Esophagus squamous epithelium (tissue), 5 donors: Measurements from ENCODE around the gene ZMYND8. TPM values are rescaled to one million over a fixed set of nuclear protein-coding genes. Genes with fewer than 3 reads are reported as not detected.

ENCODE experiments used
- DNase-seq: peaks from one replicate; lab custom pipeline; 2025; lab: John Stamatoyannopoulos, UW
- H3K27ac ChIP-seq, 4 donors: fragments of 200-600 bp; sonication (generic); one replicate each; pipeline ENCODE4 v1.5.1; 2016 to 2019; ENCODE audit warnings: mild to moderate bottlenecking in 1 of 4
- H3K27me3 ChIP-seq, 4 donors: fragments of 200-600 bp; sonication (generic); 1 replicate in 3 of 4; 2 replicates in 1 of 4; pipeline versions ENCODE4 v1.5.1 to v1.6.0; 2017 to 2021; ENCODE audit warnings: antibody characterized with exemption in 1 of 4
- H3K36me3 ChIP-seq, 3 donors: fragments of 200-600 bp; sonication (generic); one replicate each; pipeline ENCODE4 v1.5.1; 2016 to 2019
- H3K4me1 ChIP-seq, 3 donors: fragments of 200-600 bp; sonication (generic); one replicate each; pipeline ENCODE4 v1.5.1; 2017 to 2019
- H3K4me3 ChIP-seq, 4 donors: fragments of 200-600 bp; sonication (generic); 1 replicate in 3 of 4; 2 replicates in 1 of 4; pipeline ENCODE4 v1.5.1; 2016 to 2019; ENCODE audit warnings: mild to moderate bottlenecking in 2 of 4, moderate library complexity in 1 of 4
- H3K9me3 ChIP-seq, 3 donors: fragments of 200-600 bp; sonication (generic); one replicate each; pipeline ENCODE4 v1.5.1; 2016 to 2019
- POLR2A ChIP-seq, 4 donors: fragments of 450-650 bp; IDR thresholded peaks; one replicate each; pipeline ENCODE4 v1.6.1; 2017; ENCODE audit warnings: antibody characterized with exemption in 4 of 4, mild to moderate bottlenecking in 4 of 4, moderate library complexity in 3 of 4
- WGBS, 2 donors: methylation state at CpG; one replicate each; pipeline ENCODE4 v1.1.5; 2018; 5-methylcytosine and 5-hydroxymethylcytosine counted together
- intact Hi-C: fragments of 100-400 bp; cut with DNase I; formaldehyde crosslinking; loops from one replicate; pipeline ENCODE4 v1.15.0; 2022
- total RNA-seq, 4 donors: library from RNA; depleted of rRNA; stranded (reverse); fragments of >200 nt; gene quantifications; one replicate each; pipeline ENCODE4 v1.1.0, GENCODE V29; 2016
- TF ChIP-seq, protein P1 (sequence below), 6 experiments: fragments of 450-650 bp in 4 of 6; fragments of 200-600 bp in 2 of 6; sonication (generic) in 2 of 6; IDR thresholded peaks; one replicate each; pipeline ENCODE4 v1.5.1; 2016 to 2019; ENCODE audit warnings: antibody characterized with exemption in 6 of 6, mild to moderate bottlenecking in 4 of 6, moderate library complexity in 4 of 6
- donor health status: DM: yes; HTN: yes; CAD: no.

ZMYND8 gene
- total RNA-seq, 4 donors from 2014 or later = 21.5 to 26.3 (median 24.3) TPM

DNA sequence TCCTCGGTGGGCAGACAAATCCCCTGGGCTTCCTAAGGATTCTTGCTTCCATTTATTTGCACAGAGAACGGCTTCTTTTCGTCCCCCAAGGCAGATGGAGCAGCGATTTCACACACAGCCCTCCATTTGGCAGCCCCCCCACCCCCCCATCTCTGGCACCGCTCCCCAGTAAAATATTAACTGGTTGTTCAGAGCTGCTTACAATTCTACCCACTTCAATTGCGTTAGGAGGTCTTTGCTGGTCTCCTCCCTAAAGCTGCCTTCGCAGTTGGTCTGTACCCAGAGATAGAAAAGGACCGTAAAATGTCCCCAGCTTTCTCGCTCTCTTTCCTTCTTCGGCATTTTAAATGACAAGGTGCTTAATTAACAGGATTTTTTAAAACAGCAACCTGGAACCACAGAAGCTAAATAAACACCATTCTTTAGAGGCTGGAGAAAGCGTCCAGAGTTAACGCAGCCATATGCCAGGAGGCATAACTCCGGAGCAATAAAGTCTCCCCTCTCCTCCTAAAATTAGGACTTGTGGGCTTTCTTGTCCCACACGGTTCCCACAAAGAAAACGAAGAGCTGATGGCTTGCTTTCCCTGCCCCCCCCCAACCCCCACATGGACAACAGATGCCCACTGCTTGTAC lies 1.7 kb upstream of the ZMYND8 start:
- H3K4me1 ChIP-seq = peaks cover 78 to 94% (median 86%) of the 10 kb centered on the region in 3 donors
- peak overlapping the region; percentile 97 to 100 (median 100) for H3K27ac ChIP-seq
- H3K36me3 ChIP-seq = no peaks in the 10 kb centered on the region
- no peaks in the 10 kb centered on the region for H3K9me3 ChIP-seq
- H3K27me3 ChIP-seq = no peaks in the 10 kb centered on the region
- intact Hi-C loops = loop anchor here (5.0 kb wide), 1 partner anchor 41 kb away; no protein-coding TSS in a partner anchor
- H3K4me3 ChIP-seq = peak overlapping the region in 3 of 4 donors; percentile 18 to 47 (median 27)
- TF ChIP-seq POLR2A (IDR thresholded peaks at IDR 0.05) = no peak
- TF ChIP-seq, protein P1, sequence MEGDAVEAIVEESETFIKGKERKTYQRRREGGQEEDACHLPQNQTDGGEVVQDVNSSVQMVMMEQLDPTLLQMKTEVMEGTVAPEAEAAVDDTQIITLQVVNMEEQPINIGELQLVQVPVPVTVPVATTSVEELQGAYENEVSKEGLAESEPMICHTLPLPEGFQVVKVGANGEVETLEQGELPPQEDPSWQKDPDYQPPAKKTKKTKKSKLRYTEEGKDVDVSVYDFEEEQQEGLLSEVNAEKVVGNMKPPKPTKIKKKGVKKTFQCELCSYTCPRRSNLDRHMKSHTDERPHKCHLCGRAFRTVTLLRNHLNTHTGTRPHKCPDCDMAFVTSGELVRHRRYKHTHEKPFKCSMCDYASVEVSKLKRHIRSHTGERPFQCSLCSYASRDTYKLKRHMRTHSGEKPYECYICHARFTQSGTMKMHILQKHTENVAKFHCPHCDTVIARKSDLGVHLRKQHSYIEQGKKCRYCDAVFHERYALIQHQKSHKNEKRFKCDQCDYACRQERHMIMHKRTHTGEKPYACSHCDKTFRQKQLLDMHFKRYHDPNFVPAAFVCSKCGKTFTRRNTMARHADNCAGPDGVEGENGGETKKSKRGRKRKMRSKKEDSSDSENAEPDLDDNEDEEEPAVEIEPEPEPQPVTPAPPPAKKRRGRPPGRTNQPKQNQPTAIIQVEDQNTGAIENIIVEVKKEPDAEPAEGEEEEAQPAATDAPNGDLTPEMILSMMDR (IDR thresholded peaks at IDR 0.05) = peak in 1 of 6 experiments; percentile 3
- WGBS, 2 donors = 30 to 40% methylated on average over 13 to 14 of the region's 15 CpGs
- no peak for DNase-seq

DNA sequence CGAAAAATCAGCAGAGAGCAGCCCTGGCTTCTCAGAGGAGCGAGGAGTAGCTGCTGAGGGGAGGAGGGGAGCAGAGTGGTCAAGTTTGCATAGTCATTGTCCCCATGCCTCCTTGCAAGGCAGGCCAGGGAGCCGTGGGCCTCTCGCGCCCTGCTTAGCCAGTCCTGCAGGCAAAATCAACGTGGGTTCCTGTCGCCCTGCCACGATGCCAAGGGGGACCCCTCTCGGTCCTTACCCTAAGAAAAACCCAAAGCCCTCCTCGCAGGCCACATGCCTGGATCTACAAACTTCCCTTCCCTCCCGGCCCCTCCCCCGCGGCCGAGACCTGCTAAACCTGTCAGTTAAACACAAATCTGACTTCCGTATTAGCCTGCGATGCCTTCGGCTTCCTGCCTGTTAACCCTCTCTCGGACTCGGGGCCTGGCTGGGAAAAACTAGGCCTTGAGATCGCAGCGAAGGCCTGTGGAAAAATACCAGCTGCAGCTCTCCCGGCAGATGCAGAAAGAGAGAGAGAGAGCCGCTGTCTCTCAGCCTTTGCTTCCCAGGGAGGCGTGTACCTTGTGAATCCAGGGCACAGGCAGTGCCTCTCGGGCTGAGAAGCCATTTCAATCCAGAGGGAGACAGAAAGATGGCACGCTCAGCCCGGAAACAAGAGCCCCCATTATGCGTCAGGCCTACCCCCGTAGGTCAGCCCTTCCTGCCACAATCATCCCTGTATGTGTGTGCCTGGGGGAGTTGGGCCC lies 968 bp upstream of the ZMYND8 start:
- WGBS, 2 donors = 5 to 11% methylated on average over 5 to 17 of the region's 29 CpGs

DNA sequence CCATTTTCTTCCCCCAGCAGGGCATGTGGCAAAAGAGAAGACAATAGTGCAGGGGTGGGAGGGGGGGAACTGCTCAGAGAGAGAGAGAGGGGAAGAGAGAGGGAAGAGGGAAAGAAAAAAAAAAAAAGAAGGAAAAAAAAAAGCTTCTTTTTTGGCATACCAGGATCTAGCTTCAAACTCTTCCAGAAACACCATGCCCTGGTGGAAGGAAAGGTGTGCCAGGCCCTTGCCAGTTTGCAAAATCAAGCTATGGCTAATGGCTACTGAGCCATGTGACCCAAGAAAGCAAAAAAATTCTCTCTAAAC lies 326 bp downstream of the ZMYND8 start:
- Histone ChIP-seq H3K4me1 (peaks cover 80 to 100% (median 90%) of the 10 kb centered on the region in 3 donors), H3K9me3 (no peaks in the 10 kb centered on the region), H3K36me3 (no peaks in the 10 kb centered on the region), H3K27me3 (no peaks in the 10 kb centered on the region), H3K4me3 (peak overlapping the region in 3 of 4 donors; percentile 26 to 49 (median 27)), H3K27ac (peak overlapping the region; percentile 97 to 100 (median 100))
- intact Hi-C loops = loop anchor here (5.0 kb wide), 1 partner anchor 39 kb away; no protein-coding TSS in a partner anchor
- no peak for TF ChIP-seq POLR2A (IDR thresholded peaks at IDR 0.05)
- TF ChIP-seq, protein P1 (IDR thresholded peaks at IDR 0.05) = no peak
- DNase-seq = no peak

More for the DNA sequence above, 968 bp upstream of the ZMYND8 start:
- H3K9me3 ChIP-seq = no peaks in the 10 kb centered on the region
- intact Hi-C loops = loop anchor here (5.0 kb wide), 1 partner anchor 40 kb away; no protein-coding TSS in a partner anchor
- no peaks in the 10 kb centered on the region for H3K27me3 ChIP-seq
- no peaks in the 10 kb centered on the region for H3K36me3 ChIP-seq
- H3K4me3 ChIP-seq = peak overlapping the region in 3 of 4 donors; percentile 7 to 42 (median 27)
- TF ChIP-seq, protein P1 (IDR thresholded peaks at IDR 0.05) = no peak
- peak in 3 of 4 donors; percentile 4 to 69 (median 61) for TF ChIP-seq POLR2A (IDR thresholded peaks at IDR 0.05)
- peak overlapping the region; percentile 97 to 100 (median 100) for H3K27ac ChIP-seq
- H3K4me1 ChIP-seq = peaks cover 84 to 100% (median 84%) of the 10 kb centered on the region in 3 donors
- peak; percentile 49 for DNase-seq

DNA sequence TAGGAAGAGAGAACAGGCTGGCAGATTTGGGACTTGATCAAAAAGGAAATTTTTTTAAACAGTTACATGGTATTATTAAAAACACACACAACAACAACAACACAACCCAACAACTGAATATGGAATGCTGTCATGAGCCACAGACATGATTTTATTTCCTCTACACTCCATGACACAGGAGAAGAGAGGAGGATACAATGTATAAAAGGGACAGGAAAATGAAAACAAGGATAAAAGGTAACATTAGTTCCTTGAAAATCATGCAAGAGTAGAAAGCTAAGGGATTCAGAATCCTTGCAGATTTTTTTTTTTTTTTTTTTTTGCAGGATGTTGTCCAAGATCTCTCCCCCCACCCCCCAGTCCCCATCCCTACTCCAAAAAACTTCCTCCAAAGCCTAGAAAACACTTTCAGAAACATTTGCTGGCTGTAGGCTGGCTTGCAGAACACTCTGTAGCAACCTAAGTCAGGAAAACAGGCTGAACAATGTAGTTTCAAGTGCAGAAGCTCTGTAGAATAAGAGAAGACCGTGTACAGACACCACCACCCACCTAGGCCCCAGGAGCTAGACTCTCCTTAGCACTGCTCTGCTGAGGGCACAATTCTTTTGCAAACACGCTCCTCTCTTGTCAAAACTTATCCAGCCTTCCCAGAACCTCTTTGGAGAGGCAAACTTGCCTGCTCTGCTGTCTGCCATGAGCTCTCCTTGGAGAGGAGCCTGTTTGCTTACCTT lies 845 bp downstream of the ZMYND8 start:
- no peak for DNase-seq
- WGBS, 2 donors = 6 to 7% methylated on average over 2 of the region's 2 CpGs
- Histone ChIP-seq H3K4me1 (peaks cover 80 to 100% (median 85%) of the 10 kb centered on the region in 3 donors), H3K36me3 (no peaks in the 10 kb centered on the region), H3K9me3 (no peaks in the 10 kb centered on the region), H3K4me3 (peak overlapping the region in 3 of 4 donors; percentile 26 to 49 (median 27)), H3K27ac (peak overlapping the region; percentile 97 to 100 (median 100)), H3K27me3 (no peaks in the 10 kb centered on the region)
- TF ChIP-seq POLR2A (IDR thresholded peaks at IDR 0.05) = peak in 1 of 4 donors; percentile 17
- TF ChIP-seq, protein P1 (IDR thresholded peaks at IDR 0.05) = no peak
- intact Hi-C loops = loop anchor here (5.0 kb wide), 1 partner anchor 38 kb away; no protein-coding TSS in a partner anchor
